Measurements from ENCODE around the gene CSTA. TPM values are rescaled to one million over a fixed set of nuclear protein-coding genes. Genes with fewer than 3 reads are reported as not detected.

CSTA gene
- total RNA-seq, 4 donors from 2014 or later: not detected

DNA sequence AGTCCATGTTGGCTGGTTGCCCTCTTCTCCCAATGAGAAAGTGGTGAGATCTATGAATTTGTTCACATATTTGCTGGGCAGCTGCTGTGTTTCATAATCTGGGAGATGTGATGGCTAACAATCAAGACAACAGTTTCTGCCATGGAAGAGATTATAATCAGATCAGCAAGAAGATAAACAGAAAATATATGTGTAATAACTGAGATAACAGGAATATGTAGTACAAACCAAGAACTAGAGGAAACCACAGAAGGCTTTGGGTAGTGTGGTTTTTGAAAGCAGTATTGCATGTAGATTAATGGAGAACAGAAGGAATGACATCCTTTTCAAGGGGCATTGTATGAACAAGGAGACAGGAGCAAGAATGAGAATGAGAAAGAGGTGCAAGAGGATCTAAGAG is 12.2 kb upstream of the CSTA start:
- Histone ChIP-seq H3K36me3 (no peaks in the 10 kb centered on the region), H3K9me3 (no peaks in the 10 kb centered on the region), H3K27me3 (no peaks in the 10 kb centered on the region), H3K4me1 (peaks cover 0 to 16% (median 2%) of the 10 kb centered on the region in 4 donors), H3K4me3 (no peak overlapping the region), H3K27ac (no peak overlapping the region)
- no peak for DNase-seq
- TF ChIP-seq POLR2A (IDR thresholded peaks at IDR 0.05): no peak
- TF ChIP-seq, protein P1, sequence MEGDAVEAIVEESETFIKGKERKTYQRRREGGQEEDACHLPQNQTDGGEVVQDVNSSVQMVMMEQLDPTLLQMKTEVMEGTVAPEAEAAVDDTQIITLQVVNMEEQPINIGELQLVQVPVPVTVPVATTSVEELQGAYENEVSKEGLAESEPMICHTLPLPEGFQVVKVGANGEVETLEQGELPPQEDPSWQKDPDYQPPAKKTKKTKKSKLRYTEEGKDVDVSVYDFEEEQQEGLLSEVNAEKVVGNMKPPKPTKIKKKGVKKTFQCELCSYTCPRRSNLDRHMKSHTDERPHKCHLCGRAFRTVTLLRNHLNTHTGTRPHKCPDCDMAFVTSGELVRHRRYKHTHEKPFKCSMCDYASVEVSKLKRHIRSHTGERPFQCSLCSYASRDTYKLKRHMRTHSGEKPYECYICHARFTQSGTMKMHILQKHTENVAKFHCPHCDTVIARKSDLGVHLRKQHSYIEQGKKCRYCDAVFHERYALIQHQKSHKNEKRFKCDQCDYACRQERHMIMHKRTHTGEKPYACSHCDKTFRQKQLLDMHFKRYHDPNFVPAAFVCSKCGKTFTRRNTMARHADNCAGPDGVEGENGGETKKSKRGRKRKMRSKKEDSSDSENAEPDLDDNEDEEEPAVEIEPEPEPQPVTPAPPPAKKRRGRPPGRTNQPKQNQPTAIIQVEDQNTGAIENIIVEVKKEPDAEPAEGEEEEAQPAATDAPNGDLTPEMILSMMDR (IDR thresholded peaks at IDR 0.05): no peak

DNA sequence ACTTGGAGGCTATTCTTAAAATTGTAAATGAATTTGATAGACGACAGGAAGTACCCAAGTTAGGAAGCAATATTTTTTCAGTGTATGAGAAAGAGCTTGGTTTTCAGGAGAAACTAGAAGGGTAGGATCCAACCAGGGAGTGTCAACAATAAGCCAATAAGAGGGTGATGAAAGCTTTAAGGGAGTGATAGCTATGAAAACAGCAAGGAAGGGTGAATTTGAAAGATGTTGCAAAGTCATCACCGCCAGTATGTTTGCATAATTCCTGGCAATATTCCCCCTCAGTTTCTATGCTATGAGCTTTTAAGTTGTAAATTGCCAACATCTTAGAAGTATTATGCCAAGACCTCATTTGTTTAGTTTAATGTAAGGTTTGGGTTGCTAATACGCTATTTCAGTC is 11.8 kb upstream of the CSTA start:
- no peak overlapping the region for H3K27ac ChIP-seq
- TF ChIP-seq POLR2A (IDR thresholded peaks at IDR 0.05): no peak
- TF ChIP-seq, protein P1 (IDR thresholded peaks at IDR 0.05): no peak
- peaks cover 0 to 16% (median 2%) of the 10 kb centered on the region in 4 donors for H3K4me1 ChIP-seq
- H3K27me3 ChIP-seq: no peaks in the 10 kb centered on the region
- H3K4me3 ChIP-seq: no peak overlapping the region
- no peaks in the 10 kb centered on the region for H3K36me3 ChIP-seq
- no peaks in the 10 kb centered on the region for H3K9me3 ChIP-seq
- DNase-seq: no peak

DNA sequence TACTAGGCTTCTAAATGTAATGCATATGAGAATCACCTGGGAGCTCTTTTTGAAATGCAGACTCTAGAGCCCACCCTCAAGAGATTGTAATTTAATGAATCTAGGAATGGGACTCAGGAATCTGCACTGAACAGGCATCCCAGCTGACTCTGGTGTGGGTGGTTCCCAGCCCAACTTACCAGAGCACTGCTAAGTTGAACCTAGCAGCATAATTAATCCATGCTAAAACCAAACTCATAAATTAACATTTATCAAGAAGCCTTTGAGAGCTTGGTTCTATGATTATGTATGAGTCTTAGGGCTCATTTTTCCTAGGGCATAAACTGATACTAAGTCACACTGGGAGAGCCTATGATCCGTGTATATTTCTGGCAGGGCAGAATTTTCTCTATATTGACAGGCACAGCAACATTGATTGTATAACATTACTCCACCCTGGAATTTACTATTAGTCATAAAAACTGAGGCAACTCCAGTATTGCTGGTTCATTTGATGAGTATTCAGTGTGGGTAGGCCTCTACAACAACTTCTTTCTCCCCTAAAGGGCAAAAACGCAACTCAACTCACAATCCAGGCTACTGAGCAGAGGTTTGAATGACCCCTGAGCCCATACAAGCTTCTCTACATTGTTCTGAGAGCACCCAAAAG is 10.7 kb upstream of the CSTA start:
- Histone ChIP-seq H3K4me3 (no peak overlapping the region), H3K36me3 (no peaks in the 10 kb centered on the region), H3K27me3 (no peaks in the 10 kb centered on the region), H3K27ac (peak overlapping the region in 2 of 4 donors; percentile 39 to 50), H3K9me3 (no peaks in the 10 kb centered on the region), H3K4me1 (peaks cover 0 to 16% (median 2%) of the 10 kb centered on the region in 4 donors)
- no peak for DNase-seq
- TF ChIP-seq POLR2A (IDR thresholded peaks at IDR 0.05): no peak
- TF ChIP-seq, protein P1 (IDR thresholded peaks at IDR 0.05): no peak

DNA sequence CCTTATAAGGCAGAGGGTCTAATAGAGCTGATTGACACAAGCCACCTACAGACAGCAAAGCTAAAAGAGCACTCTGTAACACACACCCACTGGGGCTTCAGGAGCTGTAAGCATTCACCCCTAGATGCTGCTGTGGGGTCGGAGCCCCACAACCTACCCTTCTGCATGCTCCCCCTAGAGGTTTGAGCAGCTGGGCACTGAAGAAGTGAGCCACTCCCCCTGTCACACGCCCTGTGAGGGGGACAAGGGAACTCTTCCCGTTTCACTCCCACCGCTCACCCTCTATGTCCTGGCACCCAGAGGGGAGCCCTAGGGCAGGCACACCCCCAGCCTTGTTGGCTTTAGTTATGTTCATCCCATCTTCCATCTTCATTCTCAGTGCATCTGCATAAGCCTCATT is 9.4 kb upstream of the CSTA start:
- Histone ChIP-seq H3K27ac (no peak overlapping the region), H3K36me3 (no peaks in the 10 kb centered on the region), H3K27me3 (no peaks in the 10 kb centered on the region), H3K4me1 (peaks cover 0 to 15% (median 1%) of the 10 kb centered on the region in 4 donors), H3K9me3 (no peaks in the 10 kb centered on the region), H3K4me3 (no peak overlapping the region)
- no peak for DNase-seq
- no peak for TF ChIP-seq POLR2A (IDR thresholded peaks at IDR 0.05)
- TF ChIP-seq, protein P1 (IDR thresholded peaks at IDR 0.05): no peak

DNA sequence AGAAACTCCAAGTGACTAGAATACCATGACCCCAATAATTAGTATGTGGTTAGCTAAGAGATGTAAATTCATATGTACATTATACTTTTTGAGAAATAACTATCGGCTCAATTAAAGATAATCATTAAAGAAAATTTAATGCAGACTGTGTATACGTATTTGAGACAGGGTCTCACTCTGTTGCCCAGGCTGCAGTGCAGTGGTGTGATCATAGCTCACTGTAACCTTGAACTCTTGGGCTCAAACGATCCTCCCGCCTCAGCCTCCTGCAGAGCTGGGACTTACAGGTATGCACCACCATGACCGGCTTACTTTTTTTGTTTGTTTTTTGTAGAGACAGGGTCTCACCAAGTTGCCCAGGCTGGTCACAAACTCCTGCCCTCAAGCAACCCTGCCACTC is 8.7 kb upstream of the CSTA start:
- no peak for DNase-seq
- H3K9me3 ChIP-seq: no peaks in the 10 kb centered on the region
- no peak overlapping the region for H3K4me3 ChIP-seq
- H3K36me3 ChIP-seq: no peaks in the 10 kb centered on the region
- TF ChIP-seq POLR2A (IDR thresholded peaks at IDR 0.05): no peak
- TF ChIP-seq, protein P1 (IDR thresholded peaks at IDR 0.05): no peak
- H3K4me1 ChIP-seq: peaks cover 0 to 8% (median 0%) of the 10 kb centered on the region in 4 donors
- H3K27ac ChIP-seq: no peak overlapping the region
- no peaks in the 10 kb centered on the region for H3K27me3 ChIP-seq
